IPS-NIHi7 (cell line): Measurements from ENCODE around the gene MAPKAPK3.
"Not testable (repeated sequence)": the region's sequence is repeated elsewhere in the genome, so short reads cannot be mapped to it uniquely, and the experiment has no call there.

Experiments
- DNase-seq: peaks from one replicate; pipeline ENCODE4 v3.0.0; 2012; ENCODE audit warnings: mixed read lengths; ENCODE audit errors: extremely low spot score

MAPKAPK3 gene

DNA sequence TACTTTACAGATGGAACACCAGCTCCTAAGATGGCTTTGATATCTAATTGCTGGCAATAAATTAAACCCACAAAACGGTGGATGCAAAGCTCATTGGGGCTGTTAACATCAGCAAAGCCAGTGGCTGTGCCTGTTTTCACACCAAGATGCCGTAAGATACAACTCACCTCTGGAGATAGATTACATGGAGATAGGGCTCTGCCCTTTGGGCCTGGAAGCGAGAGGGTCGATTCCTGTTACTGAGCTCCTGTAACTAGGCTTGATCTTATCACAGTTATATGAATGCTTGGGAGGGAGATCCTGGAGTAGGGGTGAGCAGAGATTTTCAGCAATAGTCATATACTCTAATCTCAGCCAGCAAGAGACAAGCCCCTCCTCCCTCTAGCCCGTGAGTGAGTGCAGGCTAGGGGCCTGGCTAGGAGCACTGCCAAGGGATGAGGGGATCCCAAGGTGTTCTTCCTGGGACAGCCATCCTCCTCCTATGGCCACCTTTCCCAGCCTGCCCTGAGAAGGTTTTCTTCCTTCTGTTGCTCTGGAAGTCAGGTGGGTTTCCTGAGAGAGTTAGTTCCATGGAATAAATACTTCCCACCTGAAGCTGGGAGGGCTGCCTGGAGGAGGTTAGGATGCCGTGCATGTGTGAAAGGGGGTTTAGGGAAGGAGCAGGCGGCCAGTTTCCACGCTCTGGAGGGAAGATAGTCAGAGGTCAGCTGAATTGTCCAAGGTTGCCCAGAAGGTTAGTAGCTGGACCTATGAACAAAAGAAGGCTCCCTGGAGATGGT is 39.7 kb downstream of the MAPKAPK3 start:
- no peak for DNase-seq

- DNase-seq, result no peak
Observed at GRCh38 chr3:50657407-50657806, 40.5 kb downstream of the MAPKAPK3 start.

DNA sequence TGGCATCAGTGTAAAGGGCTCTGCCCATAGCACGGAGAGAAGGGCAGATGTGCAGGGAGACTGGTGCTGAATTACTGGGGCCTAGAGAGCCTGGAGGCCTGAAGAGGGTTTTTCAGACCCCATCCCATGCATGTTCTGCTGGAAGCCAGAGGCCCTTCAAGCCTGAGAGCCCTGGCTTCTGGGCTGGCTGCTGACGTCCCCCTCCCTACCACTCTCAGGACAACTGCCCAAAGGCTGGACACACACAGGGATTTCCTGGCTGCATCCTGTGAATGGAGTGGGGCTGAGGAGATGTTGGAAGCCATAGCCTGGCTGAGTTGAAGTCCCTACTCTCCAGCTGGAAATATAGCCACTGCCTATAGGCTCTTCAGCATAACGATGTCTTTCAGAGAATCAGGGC is 40.9 kb downstream of the MAPKAPK3 start:
- DNase-seq, result no peak

DNA sequence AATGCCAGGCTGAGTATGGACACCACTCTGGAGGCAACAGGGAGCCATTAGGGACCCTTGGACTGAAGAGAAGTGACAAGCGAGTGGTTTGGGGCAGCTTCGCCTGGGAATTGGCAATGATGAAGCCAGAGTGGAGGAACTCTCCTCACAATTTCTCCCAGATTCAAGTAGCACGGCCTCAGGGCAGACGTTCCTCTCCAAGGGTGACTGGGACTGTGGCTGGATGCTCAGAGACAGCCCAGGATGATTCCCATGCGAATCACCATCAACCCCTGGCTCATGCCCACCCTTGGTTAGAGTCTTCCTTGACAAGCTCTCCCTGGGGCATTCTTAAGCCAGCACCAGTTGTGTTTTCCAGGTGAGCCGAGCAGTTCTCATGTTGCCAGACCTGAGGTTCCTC is 41.5 kb downstream of the MAPKAPK3 start:
- DNase-seq, result no peak

- DNase-seq, result no peak
Observed at GRCh38 chr3:50658831-50659230, 41.9 kb downstream of the MAPKAPK3 start.

GRCh38 chr3:50660386-50660785 is 43.4 kb downstream of the MAPKAPK3 start:
- DNase-seq, result no peak

DNA sequence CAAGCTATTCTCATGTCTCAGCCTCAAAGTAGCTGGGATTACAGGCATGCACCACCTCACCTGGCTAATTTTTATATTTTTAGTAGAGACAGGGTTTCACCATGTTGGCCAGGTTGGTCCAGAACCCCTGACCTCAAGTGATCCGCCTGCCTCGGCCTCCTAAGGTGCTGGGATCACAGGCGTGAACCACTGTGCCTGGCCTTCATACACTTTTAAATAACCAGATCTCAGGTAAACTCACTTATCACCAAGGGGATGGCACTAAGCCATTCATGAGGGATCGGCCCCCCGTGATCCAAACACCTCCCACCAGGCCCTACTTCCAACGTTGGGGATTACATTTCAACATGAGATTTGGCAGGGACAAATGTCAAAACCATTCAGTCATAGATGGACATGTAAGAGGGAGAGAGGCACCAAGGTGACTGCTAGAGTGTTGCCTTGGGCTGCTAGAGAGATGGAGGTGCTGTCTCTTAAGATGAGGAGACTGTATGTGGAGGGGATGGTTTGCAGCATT is 44.4 kb downstream of the MAPKAPK3 start:
- DNase-seq, result no peak

DNA sequence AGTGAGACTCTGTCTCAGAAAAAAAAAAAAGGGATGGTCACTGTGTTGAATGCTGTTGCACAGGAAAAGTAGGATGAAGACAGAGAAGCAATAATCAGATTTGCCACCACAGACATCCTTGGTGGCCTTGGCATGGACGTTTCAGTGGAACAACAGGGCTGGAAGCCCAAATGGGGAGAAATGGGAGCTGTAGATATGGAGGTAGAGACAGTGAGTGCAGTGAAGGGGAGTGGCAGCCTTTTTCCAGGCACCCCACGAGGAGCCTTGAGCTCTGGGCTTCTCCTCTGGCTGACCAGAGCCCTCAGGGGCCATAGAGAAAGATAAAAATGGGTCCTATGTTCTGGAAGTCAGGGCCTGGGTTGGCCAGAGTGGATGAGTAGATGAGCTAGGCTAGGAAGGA is 45.5 kb downstream of the MAPKAPK3 start:
- no peak for DNase-seq

DNA sequence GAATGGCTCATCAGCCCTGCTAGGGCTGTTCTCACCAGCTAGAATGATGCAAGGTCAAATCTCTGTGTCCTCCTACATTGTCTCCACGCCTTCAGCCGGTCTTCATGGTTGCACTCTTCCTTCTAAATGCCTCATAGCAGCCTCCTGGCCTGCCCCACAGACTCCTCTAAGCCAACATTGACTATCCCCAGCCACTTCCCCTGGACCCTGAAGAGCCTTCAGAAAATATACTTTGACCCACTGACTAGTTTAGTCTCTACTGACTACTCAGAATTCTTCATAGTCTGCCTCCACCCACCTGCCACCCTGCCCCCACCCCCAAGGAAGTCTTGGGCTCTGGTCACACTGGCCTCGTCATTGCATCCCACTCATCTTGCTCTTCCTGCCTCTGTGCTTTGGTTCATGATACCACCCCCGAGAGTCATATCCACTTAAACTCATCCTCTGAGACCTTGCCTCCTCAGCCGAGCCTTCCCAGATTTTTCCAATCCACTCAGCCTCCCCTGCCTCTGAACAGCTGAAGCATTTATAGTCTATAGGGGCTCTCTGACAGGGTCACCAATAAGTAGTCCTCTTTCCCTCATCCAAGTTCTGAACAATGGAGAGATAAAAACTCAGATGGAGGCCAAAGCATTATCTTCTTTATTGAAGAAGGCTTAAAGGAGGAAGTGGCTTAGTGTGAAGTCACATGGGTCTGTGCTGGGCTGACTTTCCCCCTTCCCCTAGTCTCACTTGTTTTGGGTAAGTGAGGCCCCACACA is 48.3 kb downstream of the MAPKAPK3 start:
- DNase-seq, result no peak

GRCh38 chr3:50665841-50666115 is 48.8 kb downstream of the MAPKAPK3 start:
- DNase-seq, result not testable (repeated sequence)

GRCh38 chr3:50666837-50667236 is 49.9 kb downstream of the MAPKAPK3 start:
- DNase-seq, result no peak

DNA sequence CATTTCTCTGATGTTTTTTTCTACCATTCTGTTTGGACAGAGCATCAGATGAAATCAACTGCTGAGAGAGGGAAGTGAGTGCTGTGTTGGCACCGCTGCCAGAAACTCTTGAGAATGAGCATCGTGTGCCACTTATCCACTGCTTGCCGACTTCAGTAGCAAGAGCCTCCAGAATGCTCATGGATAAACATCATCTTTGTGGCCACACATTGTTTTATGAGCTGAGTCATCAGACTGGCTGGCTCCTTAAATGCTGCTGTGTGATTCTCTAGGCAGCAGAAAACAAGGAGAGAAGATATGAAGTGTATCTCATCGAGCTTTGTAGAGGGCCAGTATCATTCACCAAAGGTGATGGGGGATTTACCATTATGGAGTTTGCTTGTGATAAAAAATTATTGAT is 54.4 kb downstream of the MAPKAPK3 start:
- DNase-seq, result no peak

DNA sequence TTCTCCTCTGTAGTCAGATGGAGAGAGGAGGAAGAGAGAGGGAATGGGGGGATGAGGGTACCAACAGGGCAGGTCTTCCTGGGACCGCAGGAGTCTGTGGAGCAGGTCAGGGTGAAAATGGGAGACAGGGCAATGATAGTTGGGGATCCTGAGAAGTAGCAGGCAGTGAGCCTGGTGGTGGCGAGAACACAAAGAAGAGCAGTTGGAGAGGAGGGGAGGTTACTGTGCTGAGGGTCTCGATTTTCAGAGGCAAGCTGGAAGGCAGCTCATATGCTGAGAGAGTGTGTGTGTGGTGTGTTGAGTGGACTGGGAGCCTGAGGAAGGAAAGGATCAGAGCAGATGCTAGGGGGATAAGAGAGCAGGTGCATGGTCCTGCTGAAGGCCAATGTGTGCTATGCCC is 55.7 kb downstream of the MAPKAPK3 start:
- no peak for DNase-seq

- no peak for DNase-seq
Observed at GRCh38 chr3:50673931-50674330, 57.0 kb downstream of the MAPKAPK3 start.

DNA sequence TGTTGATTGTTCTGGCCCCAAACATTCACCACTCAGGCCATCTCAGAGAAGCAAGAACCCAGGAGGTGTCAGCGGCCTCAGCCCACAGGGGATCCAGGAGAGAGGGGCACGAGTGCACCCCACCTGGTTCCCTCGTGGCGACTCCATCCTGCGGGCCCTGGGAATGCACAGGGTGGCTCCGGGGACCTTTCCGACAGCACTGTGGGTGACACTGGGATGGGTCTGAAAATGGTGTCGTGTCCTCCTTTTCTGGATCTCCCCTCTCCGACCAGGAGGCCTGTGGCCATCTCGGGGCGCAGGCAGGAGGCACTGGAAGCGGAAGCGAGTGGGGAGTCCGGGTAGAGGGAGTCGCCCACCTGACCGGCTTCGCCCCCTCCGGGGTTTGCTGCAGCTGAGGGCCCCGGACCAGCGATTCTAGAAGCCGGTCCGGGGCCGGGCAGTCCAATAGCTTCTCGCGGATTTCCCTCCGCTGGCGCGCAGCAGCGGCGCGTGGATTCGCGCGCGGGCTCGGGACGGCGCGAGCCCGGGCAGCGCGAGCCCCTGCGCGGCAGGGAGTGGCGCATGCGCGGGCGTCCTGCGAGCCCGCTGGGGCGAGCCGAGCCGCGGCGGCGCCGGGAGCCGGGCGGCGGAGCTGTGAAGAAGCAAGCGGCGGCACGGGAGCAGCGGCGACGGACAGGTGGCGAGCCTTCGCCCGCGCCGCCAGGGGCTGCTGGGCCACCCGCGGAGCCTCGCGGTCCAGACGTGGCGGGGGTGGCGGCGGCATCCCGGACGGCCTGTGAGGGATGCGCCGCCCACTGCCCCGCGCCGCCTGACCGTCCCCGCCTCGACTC is 57.6 kb downstream of the MAPKAPK3 start, which contains the start of gene DOCK3:
Gene DOCK3 (plus strand): TSS at position 579 of the 830 bp plus-strand sequence. CDS start 337 bp downstream, outside the sequence.
- DNase-seq, result peak; percentile 85

DNA sequence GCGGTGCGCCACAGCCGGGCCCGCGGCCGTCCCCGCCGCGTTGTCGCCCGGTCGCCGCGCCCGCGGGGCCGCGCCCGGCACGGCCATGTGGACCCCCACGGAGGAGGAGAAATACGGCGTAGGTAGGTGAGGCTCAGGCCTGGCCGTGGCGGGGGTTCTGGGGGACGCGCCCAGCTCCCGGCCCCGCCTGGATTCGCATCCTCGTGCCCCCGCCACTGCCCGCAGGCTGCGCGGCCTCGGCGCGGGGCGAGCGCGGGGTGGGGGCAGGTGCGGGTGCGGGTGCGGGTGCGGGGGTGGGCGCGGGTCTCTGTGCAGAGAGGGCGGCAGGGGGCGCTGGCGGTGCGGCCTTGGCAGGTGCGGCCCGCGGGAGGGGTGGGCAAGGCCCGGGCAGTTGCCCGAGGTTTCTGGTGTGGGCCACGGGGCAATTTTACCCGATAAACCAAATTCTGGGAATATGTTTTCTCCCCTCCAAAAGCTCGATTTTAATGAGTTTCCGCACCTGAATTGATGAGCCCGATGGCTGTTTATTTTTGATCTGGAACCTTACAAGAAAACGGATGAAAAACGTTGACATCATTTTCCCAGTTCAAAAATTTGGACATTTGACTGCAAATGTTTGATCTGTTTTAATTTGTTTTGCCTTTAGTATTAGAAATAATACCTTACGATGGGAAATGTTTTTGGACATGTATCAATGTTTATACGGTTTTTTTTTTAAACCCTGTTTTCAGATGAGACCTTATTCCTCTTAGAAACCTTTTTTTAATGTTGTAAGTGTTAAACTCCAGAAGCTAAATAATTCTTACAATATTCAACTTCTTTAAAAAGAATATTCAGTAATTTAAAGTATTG is 58.5 kb downstream of the MAPKAPK3 start:
- peak; percentile 82 for DNase-seq

- no peak for DNase-seq
Observed at GRCh38 chr3:50676031-50676705, 59.2 kb downstream of the MAPKAPK3 start.

DNA sequence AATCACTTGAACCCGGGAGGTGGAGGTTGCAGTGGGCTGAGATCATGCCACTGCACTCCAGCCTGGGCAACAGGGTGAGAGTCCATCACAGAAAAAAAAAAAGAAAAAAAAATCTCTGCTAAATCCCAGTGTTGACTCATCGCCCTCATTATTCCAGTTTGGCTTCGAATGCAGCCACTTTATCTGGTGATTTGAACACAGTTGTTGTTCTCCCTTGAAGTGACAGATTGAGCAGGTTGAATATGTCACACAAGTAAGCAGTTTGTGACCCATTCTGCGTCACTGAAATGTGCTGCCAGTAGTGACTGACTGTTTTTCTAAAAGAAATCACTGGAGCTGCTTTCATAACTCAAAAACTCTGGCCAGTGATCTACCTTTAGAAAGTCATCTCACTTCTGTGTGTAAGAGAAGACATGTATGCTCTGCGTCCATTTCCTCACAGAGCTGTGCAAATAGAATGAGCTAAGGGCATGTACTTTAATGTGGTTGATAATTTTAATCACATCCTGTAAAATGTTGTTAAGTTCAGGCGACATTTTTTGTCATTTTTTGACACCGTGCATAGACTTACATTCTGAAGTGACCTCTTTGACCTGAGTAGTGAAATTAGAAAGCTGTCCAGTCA is 70.3 kb downstream of the MAPKAPK3 start:
- no peak for DNase-seq

GRCh38 chr3:50687916-50688315 is 71.0 kb downstream of the MAPKAPK3 start:
- DNase-seq, result no peak

- DNase-seq, result not testable (repeated sequence)
Observed at GRCh38 chr3:50688602-50689001, 71.7 kb downstream of the MAPKAPK3 start.
